KMS-11 (cell line): ENCODE results near the gene GNG7.
"Not testable (repeated sequence)": the region's sequence is repeated elsewhere in the genome, so short reads cannot be mapped to it uniquely, and the experiment has no call there.

Experiments
- H2AFZ ChIP-seq: fragments of 200-600 bp; sonication (generic); 2 replicates; pipeline ENCODE4 v1.6.1; 2016; ENCODE audit warnings: antibody characterized with exemption, mixed run types, low read depth
- H3K27ac ChIP-seq: fragments of 200-600 bp; sonication (generic); 2 replicates; pipeline ENCODE4 v1.6.1; 2016; ENCODE audit warnings: mild to moderate bottlenecking, mixed run types
- H3K27me3 ChIP-seq: fragments of 200-600 bp; sonication (generic); 2 replicates; pipeline ENCODE4 v1.6.1; 2017; ENCODE audit warnings: mild to moderate bottlenecking, low read depth, mixed run types, moderate library complexity; ENCODE audit not compliant: insufficient read depth
- H3K36me3 ChIP-seq: fragments of 200-600 bp; sonication (generic); 2 replicates; pipeline ENCODE4 v1.6.1; 2017; ENCODE audit warnings: mild to moderate bottlenecking, mixed run types; ENCODE audit not compliant: insufficient read depth
- H3K4me1 ChIP-seq: fragments of 200-600 bp; sonication (generic); 2 replicates; pipeline ENCODE4 v1.6.1; 2016; ENCODE audit warnings: mild to moderate bottlenecking, low read depth, mixed run types; ENCODE audit not compliant: poor library complexity, severe bottlenecking
- H3K4me2 ChIP-seq: fragments of 200-600 bp; sonication (generic); 2 replicates; pipeline ENCODE4 v1.7.0; 2016; ENCODE audit warnings: mild to moderate bottlenecking, mixed run types
- H3K4me3 ChIP-seq: fragments of 200-600 bp; sonication (generic); IDR thresholded peaks from 2 replicates; pipeline ENCODE4 v1.6.1; 2017; ENCODE audit warnings: low read depth, low read length, mixed read lengths; ENCODE audit not compliant: insufficient read depth
- H3K79me2 ChIP-seq: fragments of 200-600 bp; sonication (generic); 2 replicates; pipeline ENCODE4 v1.6.1; 2016; ENCODE audit warnings: low read depth, mixed run types; ENCODE audit not compliant: insufficient read depth
- H3K9ac ChIP-seq: fragments of 200-600 bp; sonication (generic); 2 replicates; pipeline ENCODE4 v1.6.1; 2016; ENCODE audit warnings: mild to moderate bottlenecking, mixed run types
- H4K20me1 ChIP-seq: fragments of 200-600 bp; sonication (generic); 2 replicates; pipeline ENCODE4 v1.6.1; 2016; ENCODE audit warnings: mild to moderate bottlenecking, mixed run types; ENCODE audit not compliant: insufficient read depth
- TF ChIP-seq, protein P1 (sequence below): fragments of 200-600 bp; sonication (generic); conservative IDR thresholded peaks from 2 replicates; pipeline ENCODE4 v1.6.1; 2017; ENCODE audit warnings: low read depth, mild to moderate bottlenecking, antibody characterized with exemption, low read length, moderate library complexity, mixed read lengths

Gene GNG7

DNA sequence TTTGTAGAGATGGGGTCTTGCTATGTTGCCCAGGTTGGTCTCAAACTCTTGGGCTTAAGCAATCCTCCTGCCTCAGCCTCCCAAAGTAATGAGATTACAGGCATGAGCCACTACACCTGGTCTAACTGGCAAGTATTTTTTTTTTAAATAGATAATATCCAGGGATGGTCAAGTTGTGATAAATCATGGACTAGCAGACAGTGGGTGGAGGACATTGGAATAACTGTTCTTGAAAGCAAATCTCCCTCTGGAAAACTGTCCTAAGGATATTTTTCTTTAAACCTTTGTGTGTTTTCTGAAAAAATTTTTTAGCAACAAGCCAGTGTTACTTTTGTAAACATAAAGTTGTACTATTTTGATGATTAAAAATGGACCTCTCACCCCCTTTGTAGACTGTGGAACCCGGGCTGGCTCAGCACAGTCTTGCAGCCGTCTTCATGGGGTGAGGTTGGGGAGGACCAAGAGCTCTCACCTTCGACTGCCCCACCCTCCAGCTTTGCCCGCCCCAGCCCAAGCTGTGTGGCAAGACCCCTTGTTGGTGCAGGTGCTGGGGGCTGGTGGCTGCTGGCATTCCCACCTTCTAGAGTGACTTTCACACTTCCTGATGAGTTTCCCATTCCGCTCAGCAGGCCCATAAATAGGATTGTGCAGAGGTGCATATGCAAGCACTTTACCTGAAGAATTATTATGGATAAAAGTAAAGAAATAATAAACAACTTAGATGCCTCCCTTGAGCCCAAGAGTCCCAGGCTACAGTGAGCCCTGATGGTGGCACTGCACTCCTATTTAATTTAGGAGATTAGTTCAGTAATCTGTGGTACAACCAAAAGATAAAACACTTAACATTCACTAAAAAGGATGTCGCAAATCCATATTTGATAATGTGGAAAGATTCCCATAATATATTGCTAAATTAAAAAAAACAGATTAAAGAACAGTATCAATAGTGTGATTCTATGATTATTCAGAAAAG is 119.2 kb downstream of the GNG7 start:
- Histone ChIP-seq H3K4me3 (no peak overlapping the region), H3K4me1 (no peaks in the 10 kb centered on the region), H3K27me3 (no peaks in the 10 kb centered on the region), H3K9ac (no peak overlapping the region), H3K27ac (no peak overlapping the region), H2AFZ (no peak overlapping the region), H3K36me3 (no peaks in the 10 kb centered on the region), H3K4me2 (no peak overlapping the region), H3K79me2 (no peaks in the 10 kb centered on the region), H4K20me1 (no peaks in the 10 kb centered on the region)
- TF ChIP-seq, protein P1, sequence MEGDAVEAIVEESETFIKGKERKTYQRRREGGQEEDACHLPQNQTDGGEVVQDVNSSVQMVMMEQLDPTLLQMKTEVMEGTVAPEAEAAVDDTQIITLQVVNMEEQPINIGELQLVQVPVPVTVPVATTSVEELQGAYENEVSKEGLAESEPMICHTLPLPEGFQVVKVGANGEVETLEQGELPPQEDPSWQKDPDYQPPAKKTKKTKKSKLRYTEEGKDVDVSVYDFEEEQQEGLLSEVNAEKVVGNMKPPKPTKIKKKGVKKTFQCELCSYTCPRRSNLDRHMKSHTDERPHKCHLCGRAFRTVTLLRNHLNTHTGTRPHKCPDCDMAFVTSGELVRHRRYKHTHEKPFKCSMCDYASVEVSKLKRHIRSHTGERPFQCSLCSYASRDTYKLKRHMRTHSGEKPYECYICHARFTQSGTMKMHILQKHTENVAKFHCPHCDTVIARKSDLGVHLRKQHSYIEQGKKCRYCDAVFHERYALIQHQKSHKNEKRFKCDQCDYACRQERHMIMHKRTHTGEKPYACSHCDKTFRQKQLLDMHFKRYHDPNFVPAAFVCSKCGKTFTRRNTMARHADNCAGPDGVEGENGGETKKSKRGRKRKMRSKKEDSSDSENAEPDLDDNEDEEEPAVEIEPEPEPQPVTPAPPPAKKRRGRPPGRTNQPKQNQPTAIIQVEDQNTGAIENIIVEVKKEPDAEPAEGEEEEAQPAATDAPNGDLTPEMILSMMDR: no peak

DNA sequence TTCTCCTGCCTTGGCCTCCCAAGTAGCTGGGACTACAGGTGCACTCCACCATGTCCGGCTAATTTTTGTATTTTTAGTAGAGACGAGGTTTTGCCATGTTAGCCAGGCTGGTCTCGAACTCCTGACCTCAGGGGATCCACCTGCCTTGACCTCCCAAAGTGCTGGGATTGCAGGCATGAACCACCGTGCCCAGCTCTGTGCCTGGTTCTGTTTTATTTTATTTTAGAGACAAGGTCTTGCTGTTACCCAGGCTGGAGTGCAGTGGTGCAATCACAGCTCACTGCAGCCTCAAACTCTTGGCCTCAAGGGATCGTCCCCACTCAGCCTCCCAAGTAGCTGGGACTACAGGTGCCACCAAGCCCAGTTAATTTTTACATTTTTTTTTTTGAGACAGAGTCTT is 122.1 kb downstream of the GNG7 start:
- H3K27ac ChIP-seq, H3K4me3 ChIP-seq, H3K79me2 ChIP-seq, H3K4me2 ChIP-seq, H3K27me3 ChIP-seq, H3K4me1 ChIP-seq, H3K36me3 ChIP-seq, H2AFZ ChIP-seq, H4K20me1 ChIP-seq, H3K9ac ChIP-seq: not testable (repeated sequence)

DNA sequence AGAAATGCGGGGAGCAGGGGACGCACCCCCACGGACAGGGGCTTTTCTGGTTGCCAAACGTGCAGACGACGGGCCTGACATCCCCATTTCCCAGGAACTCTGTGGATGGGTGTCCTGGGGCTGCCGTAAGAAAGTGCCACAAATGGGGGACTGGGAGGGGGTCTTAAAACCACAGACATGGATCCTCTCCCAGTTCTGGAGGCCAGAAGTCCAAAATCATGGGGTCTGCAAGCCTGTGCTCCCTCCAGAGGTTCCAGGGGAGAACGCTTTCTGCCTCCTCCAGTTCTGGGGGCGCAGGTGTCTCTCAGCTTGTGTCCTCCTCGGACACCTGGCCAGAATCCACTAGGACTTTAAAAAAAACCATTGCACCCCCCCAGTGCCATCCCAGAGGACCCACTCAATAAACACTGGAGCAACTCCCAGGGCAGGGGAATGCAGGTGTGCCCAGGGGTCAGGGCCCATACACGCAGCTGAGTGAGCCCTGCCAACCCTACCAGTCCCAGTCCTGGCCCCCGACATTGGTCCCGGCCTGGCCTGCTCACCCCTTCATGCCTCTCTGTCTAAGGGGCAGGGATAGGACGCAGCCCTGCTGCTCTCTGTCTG is 122.7 kb downstream of the GNG7 start:
- no peaks in the 10 kb centered on the region for H3K4me1 ChIP-seq
- TF ChIP-seq, protein P1: no peak
- H4K20me1 ChIP-seq: no peaks in the 10 kb centered on the region
- H3K9ac ChIP-seq: no peak overlapping the region
- H3K4me3 ChIP-seq: no peak overlapping the region
- no peaks in the 10 kb centered on the region for H3K79me2 ChIP-seq
- H2AFZ ChIP-seq: no peak overlapping the region
- no peak overlapping the region for H3K4me2 ChIP-seq
- H3K36me3 ChIP-seq: no peaks in the 10 kb centered on the region
- H3K27ac ChIP-seq: no peak overlapping the region
- H3K27me3 ChIP-seq: no peaks in the 10 kb centered on the region

DNA sequence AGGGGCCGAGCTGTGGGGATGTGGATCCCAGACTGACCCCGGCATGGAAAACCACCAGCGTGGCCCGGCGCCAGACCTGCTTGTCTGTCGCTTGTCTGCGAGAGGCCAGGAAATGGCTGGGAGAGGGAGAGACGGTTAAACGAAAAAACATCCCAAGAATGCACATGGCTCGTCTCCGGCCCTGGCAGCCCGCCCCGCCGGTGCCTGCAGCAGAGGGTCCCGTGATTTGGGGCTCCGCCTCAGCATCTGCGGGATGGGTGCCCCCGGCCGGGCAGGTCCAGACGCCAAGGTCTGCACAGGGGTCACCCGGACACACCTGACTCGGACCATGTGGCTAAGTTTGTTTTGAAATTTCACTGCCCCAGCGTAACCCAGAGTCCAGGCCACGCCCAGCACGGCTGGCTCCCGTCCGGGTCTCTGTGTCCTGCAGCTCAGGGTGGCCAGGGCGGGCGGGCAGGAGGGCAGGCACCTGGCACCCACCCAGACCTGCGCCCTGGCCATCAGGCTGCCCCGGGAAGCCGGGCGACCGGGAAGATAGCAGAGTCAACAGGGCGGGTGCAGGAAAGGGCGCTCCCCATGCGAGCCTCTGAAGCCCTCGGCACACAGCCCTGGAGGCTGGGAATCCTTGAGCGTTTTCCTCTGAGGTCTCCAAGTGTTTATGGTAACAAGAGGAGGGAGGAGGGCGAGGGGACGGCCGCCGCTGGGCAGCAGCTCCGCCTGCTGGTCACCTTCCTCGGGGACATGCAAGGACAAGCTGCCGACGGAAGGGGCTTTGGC is 123.4 kb downstream of the GNG7 start:
- TF ChIP-seq, protein P1: no peak
- H3K27me3 ChIP-seq: no peaks in the 10 kb centered on the region
- H3K4me3 ChIP-seq: no peak overlapping the region
- no peak overlapping the region for H3K9ac ChIP-seq
- H3K36me3 ChIP-seq: no peaks in the 10 kb centered on the region
- H4K20me1 ChIP-seq: no peaks in the 10 kb centered on the region
- H3K4me2 ChIP-seq: no peak overlapping the region
- no peaks in the 10 kb centered on the region for H3K4me1 ChIP-seq
- no peak overlapping the region for H2AFZ ChIP-seq
- H3K79me2 ChIP-seq: no peaks in the 10 kb centered on the region
- H3K27ac ChIP-seq: no peak overlapping the region
